SK-N-SH treated with all-trans-retinoic acid at 6 μM for 48 hours (cell line): ENCODE data around the gene CTTNBP2.

Experiments used
- ARNTL ChIP-seq: fragments of 450-650 bp; formaldehyde crosslinking; IDR thresholded peaks from 2 replicates; pipeline ENCODE4 v1.5.0; 2020; ENCODE audit warnings: low read depth, mild to moderate bottlenecking, moderate library complexity, borderline replicate concordance
- BACH2 ChIP-seq: fragments of 250-450 bp; sonication (Bioruptor Pico); IDR thresholded peaks from 2 replicates; pipeline ENCODE4 v1.9.0; 2021; ENCODE audit warnings: mild to moderate bottlenecking, borderline replicate concordance
- ESRRG ChIP-seq: fragments of 250-450 bp; sonication (Bioruptor Pico); IDR thresholded peaks from 2 replicates; pipeline ENCODE4 v1.6.1; 2021; ENCODE audit warnings: mild to moderate bottlenecking
- SNAI2 ChIP-seq: fragments of 250-450 bp; sonication (Bioruptor Pico); IDR thresholded peaks from 2 replicates; pipeline ENCODE4 v1.5.0; 2020; ENCODE audit warnings: mild to moderate bottlenecking, moderate library complexity
- TSHZ2 ChIP-seq: fragments of 250-450 bp; sonication (Bioruptor Pico); IDR thresholded peaks from 2 replicates; pipeline ENCODE4 v1.5.0; 2020; ENCODE audit warnings: mild to moderate bottlenecking, moderate library complexity
- ZFP3 ChIP-seq: fragments of 250-450 bp; sonication (Bioruptor Pico); IDR thresholded peaks from 2 replicates; pipeline ENCODE4 v1.5.0; 2020; ENCODE audit warnings: mild to moderate bottlenecking, moderate library complexity
- TF ChIP-seq, protein P1 (sequence below): fragments of 250-450 bp; sonication (Bioruptor Pico); IDR thresholded peaks from 2 replicates; pipeline ENCODE4 v1.8.0; 2020; ENCODE audit warnings: mild to moderate bottlenecking, moderate library complexity, borderline replicate concordance

DNA sequence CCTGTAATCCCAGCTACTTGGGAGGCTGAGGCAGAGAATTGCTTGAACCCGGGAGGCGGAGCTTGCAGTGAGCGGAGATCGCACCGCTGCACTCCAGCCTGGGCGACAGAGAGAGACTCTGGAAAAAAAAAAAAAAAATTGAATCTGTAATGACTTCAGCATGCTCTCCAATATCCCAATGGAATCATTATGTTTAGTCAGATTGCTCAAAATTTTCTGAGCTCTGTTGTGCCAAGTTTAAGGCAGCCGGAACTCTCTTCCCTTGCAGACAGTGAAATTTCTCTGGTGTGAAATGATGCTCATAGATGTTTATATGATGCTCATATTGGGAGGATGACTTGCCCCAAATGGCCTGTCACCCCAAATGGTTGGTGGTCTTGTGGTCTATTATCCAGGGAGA is 180.9 kb downstream of the CTTNBP2 start:
- TF ChIP-seq ZFP3 (CRISPR knock-in tag) (no peak), ESRRG (no peak), ARNTL (CRISPR knock-in tag) (no peak), SNAI2 (CRISPR knock-in tag) (no peak), BACH2 (CRISPR knock-in tag) (no peak), TSHZ2 (CRISPR knock-in tag) (no peak)
- TF ChIP-seq, protein P1, sequence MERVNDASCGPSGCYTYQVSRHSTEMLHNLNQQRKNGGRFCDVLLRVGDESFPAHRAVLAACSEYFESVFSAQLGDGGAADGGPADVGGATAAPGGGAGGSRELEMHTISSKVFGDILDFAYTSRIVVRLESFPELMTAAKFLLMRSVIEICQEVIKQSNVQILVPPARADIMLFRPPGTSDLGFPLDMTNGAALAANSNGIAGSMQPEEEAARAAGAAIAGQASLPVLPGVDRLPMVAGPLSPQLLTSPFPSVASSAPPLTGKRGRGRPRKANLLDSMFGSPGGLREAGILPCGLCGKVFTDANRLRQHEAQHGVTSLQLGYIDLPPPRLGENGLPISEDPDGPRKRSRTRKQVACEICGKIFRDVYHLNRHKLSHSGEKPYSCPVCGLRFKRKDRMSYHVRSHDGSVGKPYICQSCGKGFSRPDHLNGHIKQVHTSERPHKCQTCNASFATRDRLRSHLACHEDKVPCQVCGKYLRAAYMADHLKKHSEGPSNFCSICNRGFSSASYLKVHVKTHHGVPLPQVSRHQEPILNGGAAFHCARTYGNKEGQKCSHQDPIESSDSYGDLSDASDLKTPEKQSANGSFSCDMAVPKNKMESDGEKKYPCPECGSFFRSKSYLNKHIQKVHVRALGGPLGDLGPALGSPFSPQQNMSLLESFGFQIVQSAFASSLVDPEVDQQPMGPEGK (CRISPR knock-in tag) = no peak
